Endodermal cell (in vitro differentiated cells): Measurements from ENCODE around the gene HAND1. TPM values are rescaled to one million over a fixed set of nuclear protein-coding genes. Genes with fewer than 3 reads are reported as not detected.

Experiments used
- DNase-seq: peaks from one replicate; pipeline ENCODE4 v3.0.0-alpha.2; 2017
- H3K27ac ChIP-seq: 2 replicates; pipeline ENCODE4 v1.5.1; 2013; ENCODE audit warnings: mild to moderate bottlenecking, low read depth, low read length, moderate library complexity
- H3K27me3 ChIP-seq: 2 replicates; pipeline ENCODE4 v1.6.1; 2013; ENCODE audit warnings: mild to moderate bottlenecking, low read length, moderate library complexity; ENCODE audit not compliant: insufficient read depth, control insufficient read depth, poor library complexity, severe bottlenecking
- H3K36me3 ChIP-seq: 2 replicates; pipeline ENCODE4 v1.7.0; 2013; ENCODE audit warnings: mild to moderate bottlenecking, low read length, moderate library complexity; ENCODE audit not compliant: control insufficient read depth, insufficient read depth
- H3K4me1 ChIP-seq: one replicate; pipeline ENCODE4 v1.7.0; 2013; ENCODE audit warnings: low read length; ENCODE audit not compliant: control insufficient read depth, insufficient read depth
- H3K4me3 ChIP-seq: 2 replicates; pipeline ENCODE4 v1.5.1; 2013; ENCODE audit warnings: mild to moderate bottlenecking, low read length, moderate library complexity
- H3K9ac ChIP-seq: 2 replicates; pipeline ENCODE4 v1.6.1; 2013; ENCODE audit warnings: mild to moderate bottlenecking, low read length, moderate library complexity; ENCODE audit not compliant: poor library complexity, severe bottlenecking; ENCODE audit errors: extremely low read depth
- H3K9me3 ChIP-seq: 2 replicates; pipeline ENCODE4 v1.6.1; 2013; ENCODE audit warnings: mild to moderate bottlenecking, low read length, moderate library complexity; ENCODE audit not compliant: control insufficient read depth
- H3K27ac Mint-ChIP-seq: 2 replicates; pipeline ENCODE4 v1.8.0; 2020; ENCODE audit warnings: mixed read lengths
- H3K27me3 Mint-ChIP-seq: 2 replicates; pipeline ENCODE4 v1.8.0; 2021; ENCODE audit warnings: mild to moderate bottlenecking, mixed read lengths; ENCODE audit not compliant: insufficient read depth
- H3K36me3 Mint-ChIP-seq: 2 replicates; pipeline ENCODE4 v1.8.0; 2020; ENCODE audit warnings: low read depth, mixed read lengths
- H3K4me1 Mint-ChIP-seq: 2 replicates; pipeline ENCODE4 v1.8.0; 2020; ENCODE audit warnings: mixed read lengths
- H3K4me3 Mint-ChIP-seq: 2 replicates; pipeline ENCODE4 v1.8.0; 2020; ENCODE audit warnings: mild to moderate bottlenecking, moderate library complexity, mixed read lengths
- H3K9me3 Mint-ChIP-seq: 2 replicates; pipeline ENCODE4 v1.8.0; 2020; ENCODE audit warnings: mild to moderate bottlenecking, mixed read lengths
- WGBS, 2 experiments: methylation state at CpG; one replicate each; pipeline versions ENCODE4 v1.1.5 to v1.1.7; 2013; ENCODE audit warnings: missing lambda C conversion rate in 2 of 2, mixed read lengths in 1 of 2; ENCODE audit not compliant: insufficient coverage in 1 of 2, insufficient read length in 1 of 2; 5-methylcytosine and 5-hydroxymethylcytosine counted together
- total RNA-seq, 2 donors: library from RNA; stranded (reverse); fragmentation: NEBNext Ultra II Directional in 1 of 2; extraction: Animal tissue kit (Norgen Biotek cat#: 25700) in 1 of 2; gene quantifications; 2 replicates in 1 of 2; 3 replicates in 1 of 2; pipeline ENCODE4 v1.2.1, GENCODE V29; 2021
- TF ChIP-seq, protein P1 (sequence below): fragments of 200-600 bp; sonication (generic); conservative IDR thresholded peaks from 2 replicates; pipeline ENCODE4 v1.5.0; 2021; ENCODE audit warnings: antibody characterized with exemption, mild to moderate bottlenecking

HAND1 gene
- total RNA-seq, 2 donors from 2014 or later: not detected

DNA sequence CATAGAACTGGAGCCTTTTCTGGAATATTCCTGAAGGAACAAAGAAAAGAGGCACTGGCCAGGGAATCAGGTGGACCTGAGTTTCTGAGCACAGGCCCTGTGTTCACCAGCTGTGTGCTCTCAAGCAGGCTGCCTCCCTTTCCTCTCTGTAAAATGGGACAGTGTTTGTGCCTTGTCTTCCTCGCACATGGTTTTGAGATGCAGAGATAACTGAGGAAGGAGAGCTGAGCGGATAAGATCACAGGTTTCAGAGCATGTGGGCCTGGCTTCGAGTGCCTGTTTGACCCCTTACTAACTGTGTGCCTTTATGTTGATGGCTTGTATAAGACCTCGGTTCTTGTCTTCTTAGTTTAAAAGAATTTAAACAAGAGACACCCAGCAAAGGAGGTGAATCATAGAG, 46.2 kb upstream of the HAND1 start:
- peak; percentile 47 for DNase-seq
- H3K9me3 ChIP-seq: no peaks in the 10 kb centered on the region
- H3K27ac ChIP-seq: no peak overlapping the region
- Mint-ChIP-seq H3K9me3 (no peaks in the 10 kb centered on the region), H3K27me3 (peaks cover 5% of the 10 kb centered on the region), H3K4me1 (peaks cover 58% of the 10 kb centered on the region), H3K36me3 (no peaks in the 10 kb centered on the region), H3K4me3 (no peak overlapping the region), H3K27ac (peak overlapping the region; percentile 74)
- no peaks in the 10 kb centered on the region for H3K27me3 ChIP-seq
- TF ChIP-seq, protein P1, sequence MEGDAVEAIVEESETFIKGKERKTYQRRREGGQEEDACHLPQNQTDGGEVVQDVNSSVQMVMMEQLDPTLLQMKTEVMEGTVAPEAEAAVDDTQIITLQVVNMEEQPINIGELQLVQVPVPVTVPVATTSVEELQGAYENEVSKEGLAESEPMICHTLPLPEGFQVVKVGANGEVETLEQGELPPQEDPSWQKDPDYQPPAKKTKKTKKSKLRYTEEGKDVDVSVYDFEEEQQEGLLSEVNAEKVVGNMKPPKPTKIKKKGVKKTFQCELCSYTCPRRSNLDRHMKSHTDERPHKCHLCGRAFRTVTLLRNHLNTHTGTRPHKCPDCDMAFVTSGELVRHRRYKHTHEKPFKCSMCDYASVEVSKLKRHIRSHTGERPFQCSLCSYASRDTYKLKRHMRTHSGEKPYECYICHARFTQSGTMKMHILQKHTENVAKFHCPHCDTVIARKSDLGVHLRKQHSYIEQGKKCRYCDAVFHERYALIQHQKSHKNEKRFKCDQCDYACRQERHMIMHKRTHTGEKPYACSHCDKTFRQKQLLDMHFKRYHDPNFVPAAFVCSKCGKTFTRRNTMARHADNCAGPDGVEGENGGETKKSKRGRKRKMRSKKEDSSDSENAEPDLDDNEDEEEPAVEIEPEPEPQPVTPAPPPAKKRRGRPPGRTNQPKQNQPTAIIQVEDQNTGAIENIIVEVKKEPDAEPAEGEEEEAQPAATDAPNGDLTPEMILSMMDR: no peak
- WGBS, 2 experiments: 88 to 96% methylated on average over 4 of the region's 4 CpGs
- peaks cover 38% of the 10 kb centered on the region for H3K4me1 ChIP-seq
- H3K9ac ChIP-seq: no peak overlapping the region
- H3K4me3 ChIP-seq: no peak overlapping the region
- H3K36me3 ChIP-seq: no peaks in the 10 kb centered on the region

DNA sequence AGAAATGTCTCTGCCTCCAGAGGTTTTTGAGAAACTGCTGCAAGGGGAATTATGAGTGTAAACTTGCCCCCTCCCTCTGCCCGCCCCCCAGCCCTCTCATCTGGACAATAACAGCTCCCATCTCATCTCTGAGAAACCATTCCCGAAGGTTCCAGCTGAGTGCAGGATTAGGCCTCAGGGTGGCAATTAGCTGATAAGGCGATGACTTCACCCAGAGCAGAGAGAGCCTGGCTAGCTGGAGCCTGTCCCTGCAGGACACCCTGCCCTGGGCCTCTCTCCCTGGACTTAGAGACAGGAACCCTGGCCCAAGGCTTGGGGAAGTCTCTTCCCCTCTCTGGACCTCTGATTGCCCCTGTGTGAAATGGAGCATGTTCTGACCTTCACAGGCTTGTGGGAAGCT, 45.7 kb upstream of the HAND1 start:
- TF ChIP-seq, protein P1: no peak
- 35 to 92% methylated on average over 2 to 3 of the region's 3 CpGs for WGBS, 2 experiments
- no peak overlapping the region for H3K4me3 ChIP-seq
- Mint-ChIP-seq H3K27ac (peak overlapping the region; percentile 74), H3K36me3 (no peaks in the 10 kb centered on the region), H3K4me1 (peaks cover 59% of the 10 kb centered on the region), H3K4me3 (no peak overlapping the region), H3K9me3 (no peaks in the 10 kb centered on the region), H3K27me3 (peaks cover 6% of the 10 kb centered on the region)
- no peaks in the 10 kb centered on the region for H3K27me3 ChIP-seq
- H3K36me3 ChIP-seq: no peaks in the 10 kb centered on the region
- no peaks in the 10 kb centered on the region for H3K9me3 ChIP-seq
- peak; percentile 75 for DNase-seq
- H3K4me1 ChIP-seq: peaks cover 38% of the 10 kb centered on the region
- no peak overlapping the region for H3K27ac ChIP-seq
- H3K9ac ChIP-seq: no peak overlapping the region

DNA sequence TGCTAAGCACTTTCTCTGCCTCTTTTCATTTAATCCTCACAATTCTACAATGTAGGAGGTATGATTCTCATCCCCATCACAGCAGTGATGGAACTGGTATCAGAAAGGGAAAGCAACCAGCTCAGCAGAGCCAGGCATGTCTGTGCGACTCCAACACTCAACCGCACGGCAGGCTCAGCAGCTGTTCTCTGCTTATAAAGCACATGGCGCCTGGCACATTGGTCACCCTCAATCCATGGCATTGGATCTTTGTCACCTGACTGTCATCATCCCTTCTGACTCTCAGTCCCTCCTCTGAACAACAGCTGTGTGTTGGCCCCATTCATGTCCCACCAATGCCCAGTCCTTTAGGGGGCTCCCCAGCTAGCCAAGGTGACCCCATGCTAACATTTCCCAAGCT, 45.1 kb upstream of the HAND1 start:
- H3K27me3 ChIP-seq: no peaks in the 10 kb centered on the region
- DNase-seq: peak; percentile 60
- Mint-ChIP-seq H3K27me3 (peaks cover 6% of the 10 kb centered on the region), H3K9me3 (no peaks in the 10 kb centered on the region), H3K27ac (no peak overlapping the region), H3K36me3 (no peaks in the 10 kb centered on the region), H3K4me3 (no peak overlapping the region), H3K4me1 (peaks cover 59% of the 10 kb centered on the region)
- H3K4me3 ChIP-seq: no peak overlapping the region
- peaks cover 38% of the 10 kb centered on the region for H3K4me1 ChIP-seq
- no peak overlapping the region for H3K9ac ChIP-seq
- no peak overlapping the region for H3K27ac ChIP-seq
- TF ChIP-seq, protein P1: no peak
- no peaks in the 10 kb centered on the region for H3K36me3 ChIP-seq
- WGBS, 2 experiments: 81 to 88% methylated on average over 4 of the region's 4 CpGs
- no peaks in the 10 kb centered on the region for H3K9me3 ChIP-seq
